Endometrial microvascular endothelial cells (primary cell): Measurements from ENCODE around the gene ACKR2. TPM values are rescaled to one million over a fixed set of nuclear protein-coding genes. Genes with fewer than 3 reads are reported as not detected.

ENCODE experiments used
- in situ Hi-C: cut with HindIII; loops from 2 replicates; pipeline ENCODE4 v1.10.0; 2017; ENCODE audit warnings: low sequenced_read_pairs, low pct_unique_long_range_greater_than_20kb; ENCODE audit errors: inconsistent ontology term
- total RNA-seq: library from RNA; depleted of rRNA; stranded (reverse); fragments of >200 nt; gene quantifications from one replicate; pipeline ENCODE4 v1.2.3, GENCODE V29; 2015; ENCODE audit errors: inconsistent ontology term

Gene ACKR2
- not detected for total RNA-seq

DNA sequence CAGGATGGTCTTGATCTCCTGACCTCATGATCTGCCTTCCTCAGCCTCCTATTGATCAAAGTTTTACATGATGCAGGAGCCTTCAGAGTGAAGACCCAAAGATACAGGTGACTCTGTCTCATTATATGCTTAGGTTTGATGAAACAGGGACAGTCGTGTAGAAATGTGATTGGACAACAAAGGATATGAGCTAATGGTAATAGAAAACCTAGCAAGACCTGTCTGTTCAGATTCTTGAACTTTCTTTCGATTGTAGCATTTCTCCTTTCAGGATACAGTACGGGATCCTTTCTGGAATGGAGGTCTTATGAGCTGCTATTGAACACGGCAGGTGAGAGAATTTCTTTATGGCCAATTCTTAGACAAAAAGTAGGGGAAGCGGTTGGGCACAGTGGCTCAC lies at the start of gene ACKR2:
TSS of gene ACKR2 (plus strand) at position 244 of the 400 bp plus-strand sequence. CDS start 55,058 bp downstream, outside the sequence.
- in situ Hi-C loops, result no loop called here

DNA sequence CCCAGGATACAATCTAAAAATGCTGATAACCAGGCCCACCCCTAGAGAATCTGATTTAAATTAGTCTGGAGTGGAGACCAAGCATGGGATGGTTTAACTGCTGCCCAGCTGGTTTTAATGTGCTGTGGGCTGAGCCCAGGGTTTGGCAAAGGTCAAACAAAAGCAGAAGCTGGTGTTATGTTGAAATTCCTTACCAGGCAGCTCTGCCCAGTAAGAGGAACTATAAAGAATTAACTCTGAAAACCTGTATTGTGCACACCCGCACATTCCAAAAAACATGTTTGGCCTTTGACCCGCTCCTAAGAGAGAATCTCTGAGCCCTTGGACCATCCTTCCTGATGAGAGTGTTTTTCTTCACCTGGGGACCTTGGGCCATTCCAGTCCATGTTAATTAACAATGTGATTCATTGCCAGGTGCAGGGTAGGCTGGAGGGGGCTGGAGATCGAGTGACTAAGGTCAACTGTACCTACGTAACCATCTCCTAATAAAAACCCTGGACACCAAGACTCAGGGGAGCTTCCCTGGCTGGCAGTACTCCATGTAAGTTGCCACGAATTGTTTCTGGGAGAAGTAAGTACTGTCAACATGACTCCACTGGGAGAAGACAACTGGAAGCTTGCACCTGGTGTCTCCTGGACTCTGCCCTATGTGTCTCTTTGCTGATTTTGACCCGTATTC lies 47.1 kb upstream of the ACKR2 start:
- in situ Hi-C loops, result no loop called here

GRCh38 chr3:42763021-42763420 lies 46.2 kb upstream of the ACKR2 start:
- in situ Hi-C loops, result no loop called here

- in situ Hi-C loops, result no loop called here
Observed at GRCh38 chr3:42764115-42764514, 45.1 kb upstream of the ACKR2 start.

GRCh38 chr3:42764561-42765295 lies 44.5 kb upstream of the ACKR2 start:
- in situ Hi-C loops, result no loop called here

- in situ Hi-C loops, result no loop called here
Observed at GRCh38 chr3:42769477-42770131, 39.6 kb upstream of the ACKR2 start.

- in situ Hi-C loops, result no loop called here
Observed at GRCh38 chr3:42771271-42771670, 38.0 kb upstream of the ACKR2 start.

GRCh38 chr3:42772670-42773408 lies 36.4 kb upstream of the ACKR2 start, which contains the start of gene CCDC13:
CCDC13 (minus strand) TSS chr3:42773253; CDS start chr3:42758345, 14,908 bp downstream.
- in situ Hi-C loops, result no loop called here

DNA sequence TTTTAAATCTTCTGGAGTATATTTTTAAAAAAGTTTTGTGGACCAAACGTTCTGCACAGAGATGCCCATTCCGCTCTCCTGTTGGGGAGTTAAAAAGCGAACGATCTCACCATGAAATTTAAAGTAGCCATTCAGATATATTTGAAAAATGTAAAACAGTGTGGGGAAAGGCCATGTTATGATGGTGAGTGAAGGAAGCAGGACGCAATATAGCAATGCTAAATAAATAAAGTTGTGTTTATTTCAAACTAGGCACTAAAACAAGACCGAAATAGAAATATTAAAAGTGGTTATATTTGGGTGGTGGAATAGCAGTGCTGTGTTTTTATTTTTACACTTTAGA lies 35.9 kb upstream of the ACKR2 start:
- in situ Hi-C loops, result no loop called here

- in situ Hi-C loops, result no loop called here
Observed at GRCh38 chr3:42778644-42779043, 30.6 kb upstream of the ACKR2 start.

- in situ Hi-C loops, result no loop called here
Observed at GRCh38 chr3:42780398-42780797, 28.8 kb upstream of the ACKR2 start.

GRCh38 chr3:42780892-42781700 lies 28.1 kb upstream of the ACKR2 start:
- in situ Hi-C loops, result no loop called here

- in situ Hi-C loops, result no loop called here
Observed at GRCh38 chr3:42786212-42786611, 23.0 kb upstream of the ACKR2 start.

- in situ Hi-C loops, result no loop called here
Observed at GRCh38 chr3:42786631-42787030, 22.6 kb upstream of the ACKR2 start.

GRCh38 chr3:42790714-42791229 lies 18.5 kb upstream of the ACKR2 start:
- in situ Hi-C loops, result no loop called here

DNA sequence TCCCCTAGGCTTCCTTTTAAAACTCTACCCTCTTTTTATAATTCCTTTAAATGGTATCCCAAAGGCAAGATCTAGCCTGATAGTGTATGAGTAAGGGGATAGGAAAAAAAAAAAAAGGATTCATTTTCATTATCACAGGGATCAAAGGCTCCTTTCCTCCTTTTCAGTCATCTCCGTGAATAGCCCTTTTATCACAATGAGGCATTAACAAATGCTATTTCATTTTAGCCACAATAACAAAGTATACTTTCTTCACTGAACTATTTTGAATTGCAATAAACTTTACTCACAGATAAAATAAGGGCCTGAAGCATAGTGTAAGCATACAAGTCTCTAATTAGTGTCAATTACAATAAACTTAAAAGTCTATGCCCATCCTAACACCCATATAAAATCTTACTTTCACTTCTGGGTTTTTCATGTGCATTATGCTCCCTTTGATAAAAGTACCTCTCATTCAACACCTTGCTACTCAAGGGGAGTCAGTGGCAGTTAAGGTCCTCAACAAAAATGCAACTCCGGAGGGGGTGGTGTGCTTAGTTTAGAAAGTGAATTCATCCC lies 13.5 kb upstream of the ACKR2 start:
- in situ Hi-C loops, result no loop called here

DNA sequence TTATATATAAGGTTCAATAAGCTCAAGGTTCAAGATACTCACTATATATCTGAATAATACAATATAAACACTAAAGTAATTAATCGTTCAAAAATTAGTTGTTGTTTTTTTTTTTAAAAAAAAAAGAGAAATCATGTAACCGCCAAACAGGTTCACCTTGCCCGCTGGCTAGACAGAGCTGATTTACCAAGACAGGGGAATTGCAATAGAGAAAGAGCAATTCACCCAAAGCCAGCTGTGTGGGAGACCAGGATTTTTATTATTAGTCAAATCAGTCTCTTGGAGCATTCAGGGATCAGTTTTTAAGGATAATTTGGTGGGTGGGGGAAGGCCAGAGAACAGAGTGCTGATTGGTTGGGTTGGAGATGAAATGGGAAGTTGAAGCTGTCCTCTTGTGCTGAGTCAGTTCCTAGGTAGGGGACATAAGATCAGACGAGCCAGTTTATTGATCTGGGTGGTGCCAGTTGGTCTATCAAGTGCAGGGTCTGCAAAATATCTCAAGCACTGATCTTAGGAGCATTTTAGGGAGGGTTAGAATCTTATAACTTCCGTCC lies 12.8 kb upstream of the ACKR2 start:
- in situ Hi-C loops, result no loop called here

GRCh38 chr3:42799376-42799775 lies 9.9 kb upstream of the ACKR2 start:
- in situ Hi-C loops, result no loop called here
